Uterus (tissue), 4 donors: ENCODE data around the gene GOLM1. TPM values are rescaled to one million over a fixed set of nuclear protein-coding genes. Genes with fewer than 3 reads are reported as not detected.

ENCODE experiments used
- DNase-seq, 2 donors: peaks; one replicate each; pipeline ENCODE4 v3.0.0-alpha.2; 2019 to 2020
- H3K27ac ChIP-seq, 2 donors: fragments of 200-600 bp; sonication (generic); 1 replicate in 1 of 2; 2 replicates in 1 of 2; pipeline ENCODE4 v1.5.1; 2016 to 2018
- H3K27me3 ChIP-seq, 2 donors: fragments of 200-600 bp; sonication (generic); one replicate each; pipeline ENCODE4 v1.5.1; 2018 to 2019; ENCODE audit warnings: control low read depth in 1 of 2
- H3K36me3 ChIP-seq, 2 donors: fragments of 200-600 bp; sonication (generic); one replicate each; pipeline ENCODE4 v1.5.1; 2019; ENCODE audit warnings: control low read depth in 1 of 2
- H3K4me1 ChIP-seq, 2 donors: fragments of 200-600 bp; sonication (generic); one replicate each; pipeline ENCODE4 v1.5.1; 2018 to 2019; ENCODE audit warnings: control low read depth in 1 of 2
- H3K4me3 ChIP-seq, 2 donors: fragments of 200-600 bp; sonication (generic); 1 replicate in 1 of 2; 2 replicates in 1 of 2; pipeline ENCODE4 v1.5.1; 2018 to 2019; ENCODE audit warnings: mild to moderate bottlenecking in 1 of 2
- H3K9me3 ChIP-seq, 2 donors: fragments of 200-600 bp; sonication (generic); one replicate each; pipeline ENCODE4 v1.5.1; 2019; ENCODE audit warnings: control low read depth in 1 of 2
- POLR2A ChIP-seq, 2 donors: fragments of 450-650 bp; IDR thresholded peaks; one replicate each; pipeline ENCODE4 v1.6.1; 2016; ENCODE audit warnings: antibody characterized with exemption in 2 of 2, mild to moderate bottlenecking in 1 of 2, moderate library complexity in 1 of 2
- intact Hi-C: fragments of 100-400 bp; cut with DNase I; formaldehyde crosslinking; loops from one replicate; pipeline ENCODE4 v1.15.1; 2023; ENCODE audit warnings: low total_unique reads
- total RNA-seq, 4 donors: library from RNA; depleted of rRNA in 3 of 4; stranded (reverse); fragments of >200 nt in 3 of 4; gene quantifications; one replicate each; pipeline versions ENCODE4 v1.1.0 to v1.2.4, GENCODE V29; 2014 to 2023
- TF ChIP-seq, protein P1 (sequence below), 4 experiments: fragments of 200-600 bp in 2 of 4; fragments of 450-650 bp in 2 of 4; sonication (generic) in 2 of 4; IDR thresholded peaks; one replicate each; pipeline ENCODE4 v1.5.1; 2016 to 2019; ENCODE audit warnings: antibody characterized with exemption in 4 of 4, mild to moderate bottlenecking in 2 of 4, moderate library complexity in 1 of 4
- donor health status: DM: yes; HTN: yes; CAD: no.

GOLM1 gene
- total RNA-seq, 4 donors from 2014 or later = 11.3 to 85.4 (median 15.7) TPM

DNA sequence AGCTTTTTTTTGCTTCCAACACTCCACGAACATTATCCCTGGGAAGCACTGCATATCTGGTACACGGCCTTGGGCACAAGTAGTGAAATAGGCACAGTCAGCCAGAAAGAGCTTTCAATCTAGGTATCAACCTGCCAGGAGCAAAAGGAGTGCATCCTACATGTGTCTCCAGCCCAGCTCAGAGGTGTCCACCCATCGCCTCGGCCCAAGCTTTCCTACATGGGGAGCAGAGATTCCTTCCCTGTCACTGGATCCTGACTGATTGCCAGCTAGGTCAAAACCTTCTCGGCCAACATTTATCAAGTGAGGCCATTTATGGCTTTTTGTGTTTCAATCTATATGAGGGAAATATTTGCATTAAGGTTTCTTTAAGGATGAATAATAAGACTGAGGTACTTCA lies 55.8 kb downstream of the GOLM1 start:
- intact Hi-C loops = no loop called here
- Histone ChIP-seq H3K4me1 (no peaks in the 10 kb centered on the region), H3K4me3 (no peak overlapping the region), H3K27ac (no peak overlapping the region), H3K36me3 (no peaks in the 10 kb centered on the region), H3K27me3 (no peaks in the 10 kb centered on the region), H3K9me3 (no peaks in the 10 kb centered on the region)
- DNase-seq = no peak
- TF ChIP-seq, protein P1, sequence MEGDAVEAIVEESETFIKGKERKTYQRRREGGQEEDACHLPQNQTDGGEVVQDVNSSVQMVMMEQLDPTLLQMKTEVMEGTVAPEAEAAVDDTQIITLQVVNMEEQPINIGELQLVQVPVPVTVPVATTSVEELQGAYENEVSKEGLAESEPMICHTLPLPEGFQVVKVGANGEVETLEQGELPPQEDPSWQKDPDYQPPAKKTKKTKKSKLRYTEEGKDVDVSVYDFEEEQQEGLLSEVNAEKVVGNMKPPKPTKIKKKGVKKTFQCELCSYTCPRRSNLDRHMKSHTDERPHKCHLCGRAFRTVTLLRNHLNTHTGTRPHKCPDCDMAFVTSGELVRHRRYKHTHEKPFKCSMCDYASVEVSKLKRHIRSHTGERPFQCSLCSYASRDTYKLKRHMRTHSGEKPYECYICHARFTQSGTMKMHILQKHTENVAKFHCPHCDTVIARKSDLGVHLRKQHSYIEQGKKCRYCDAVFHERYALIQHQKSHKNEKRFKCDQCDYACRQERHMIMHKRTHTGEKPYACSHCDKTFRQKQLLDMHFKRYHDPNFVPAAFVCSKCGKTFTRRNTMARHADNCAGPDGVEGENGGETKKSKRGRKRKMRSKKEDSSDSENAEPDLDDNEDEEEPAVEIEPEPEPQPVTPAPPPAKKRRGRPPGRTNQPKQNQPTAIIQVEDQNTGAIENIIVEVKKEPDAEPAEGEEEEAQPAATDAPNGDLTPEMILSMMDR (IDR thresholded peaks at IDR 0.05) = no peak
- TF ChIP-seq POLR2A (IDR thresholded peaks at IDR 0.05) = no peak

- TF ChIP-seq POLR2A (IDR thresholded peaks at IDR 0.05) = no peak
- TF ChIP-seq, protein P1 (IDR thresholded peaks at IDR 0.05) = no peak
- Histone ChIP-seq H3K4me3 (no peak overlapping the region), H3K4me1 (no peaks in the 10 kb centered on the region), H3K9me3 (no peaks in the 10 kb centered on the region), H3K27me3 (no peaks in the 10 kb centered on the region), H3K36me3 (no peaks in the 10 kb centered on the region), H3K27ac (peak overlapping the region in 1 of 2 donors; percentile 71)
- intact Hi-C loops = no loop called here
- DNase-seq = no peak
Measured at GRCh38 chr9:86042199-86042978, 57.0 kb downstream of the GOLM1 start.

DNA sequence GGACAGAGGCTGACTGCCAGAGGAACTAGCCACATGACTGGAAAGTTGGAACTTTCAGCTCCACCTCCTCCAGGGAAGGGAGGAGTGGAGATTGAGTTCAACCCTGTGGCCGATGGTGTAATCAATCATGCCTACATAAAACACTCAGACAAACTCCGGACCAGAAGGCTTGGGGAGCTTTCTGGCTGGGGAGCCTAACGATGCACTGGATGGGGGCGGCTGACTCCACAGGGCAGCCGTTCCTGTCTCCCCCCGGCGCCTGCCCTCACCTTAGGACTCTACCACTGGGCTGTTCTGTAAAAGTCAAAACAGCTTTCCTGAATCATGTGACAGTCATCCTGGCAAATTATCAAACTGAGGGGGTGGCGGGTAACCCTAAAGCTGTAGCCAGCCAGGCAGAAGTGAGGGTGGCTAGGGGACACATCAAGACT lies 58.0 kb downstream of the GOLM1 start:
- H3K9me3 ChIP-seq = no peaks in the 10 kb centered on the region
- TF ChIP-seq POLR2A (IDR thresholded peaks at IDR 0.05) = no peak
- TF ChIP-seq, protein P1 (IDR thresholded peaks at IDR 0.05) = no peak
- DNase-seq = peak; percentile 50 to 59
- no peaks in the 10 kb centered on the region for H3K36me3 ChIP-seq
- peak overlapping the region; percentile 25 to 31 for H3K4me3 ChIP-seq
- intact Hi-C loops = no loop called here
- H3K27me3 ChIP-seq = no peaks in the 10 kb centered on the region
- H3K27ac ChIP-seq = peak overlapping the region; percentile 71 to 73
- no peaks in the 10 kb centered on the region for H3K4me1 ChIP-seq

DNA sequence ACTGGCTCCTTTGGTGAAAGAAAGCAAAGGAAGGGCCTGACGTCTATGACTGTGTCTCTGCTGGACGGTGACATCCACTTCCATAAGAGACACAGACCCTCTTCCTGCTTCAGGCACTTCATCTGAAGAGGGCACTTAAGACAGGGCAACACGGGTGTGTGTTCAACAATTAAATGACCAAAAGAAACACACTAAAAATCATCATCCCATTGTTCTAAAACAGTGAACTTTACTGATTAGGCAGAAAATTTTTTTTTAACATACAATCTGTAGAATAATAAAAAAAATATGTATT lies 58.5 kb downstream of the GOLM1 start:
- Histone ChIP-seq H3K36me3 (no peaks in the 10 kb centered on the region), H3K4me3 (peak overlapping the region in 1 of 2 donors; percentile 25), H3K27me3 (no peaks in the 10 kb centered on the region), H3K27ac (peak overlapping the region; percentile 71 to 73), H3K9me3 (no peaks in the 10 kb centered on the region), H3K4me1 (no peaks in the 10 kb centered on the region)
- TF ChIP-seq, protein P1 (IDR thresholded peaks at IDR 0.05) = no peak
- TF ChIP-seq POLR2A (IDR thresholded peaks at IDR 0.05) = no peak
- DNase-seq = no peak
- intact Hi-C loops = no loop called here

DNA sequence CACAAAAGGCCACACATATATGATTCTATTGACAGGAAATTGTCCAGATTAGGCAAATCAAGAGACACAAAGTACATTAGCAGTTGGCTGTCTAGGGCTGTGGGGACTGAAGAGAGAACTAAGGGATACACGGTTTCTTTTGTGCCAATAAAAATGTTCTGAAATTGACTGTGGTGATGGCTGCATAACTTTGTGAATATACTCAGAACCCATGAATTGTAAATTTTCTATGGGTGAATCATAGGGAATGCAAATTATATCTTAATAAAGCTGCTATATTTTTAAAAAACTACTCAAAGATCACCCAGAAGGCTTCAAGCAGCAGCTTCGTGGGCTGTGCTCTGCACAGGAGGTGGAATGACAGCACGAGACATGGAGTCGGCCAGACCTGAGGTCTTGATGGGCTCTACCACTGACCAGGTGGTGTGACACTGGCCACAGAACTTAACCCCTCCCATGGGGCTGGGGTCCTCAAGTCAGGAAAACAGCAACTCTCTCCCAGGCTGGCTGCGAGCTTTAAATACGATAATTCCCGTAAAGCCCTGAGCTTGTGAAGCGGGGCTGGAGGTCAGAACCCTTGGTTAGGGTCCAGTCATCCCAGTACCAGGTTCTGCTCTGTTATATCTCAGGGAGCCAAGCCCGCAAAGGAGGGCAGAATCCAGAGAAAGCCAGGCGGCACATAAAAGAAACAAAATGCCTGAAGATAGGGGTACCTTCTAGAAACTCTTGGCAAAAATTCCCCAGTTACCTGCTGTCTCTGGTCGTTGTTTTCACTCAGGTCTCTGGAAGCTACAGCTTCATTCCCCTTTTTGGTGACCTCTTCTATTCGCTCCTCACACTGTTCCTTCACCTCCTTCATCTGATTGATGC lies 59.1 kb downstream of the GOLM1 start:
- Histone ChIP-seq H3K27me3 (no peaks in the 10 kb centered on the region), H3K9me3 (no peaks in the 10 kb centered on the region), H3K36me3 (no peaks in the 10 kb centered on the region), H3K27ac (peak overlapping the region in 1 of 2 donors; percentile 71), H3K4me3 (no peak overlapping the region), H3K4me1 (no peaks in the 10 kb centered on the region)
- intact Hi-C loops = no loop called here
- DNase-seq = no peak
- TF ChIP-seq POLR2A (IDR thresholded peaks at IDR 0.05) = no peak
- TF ChIP-seq, protein P1 (IDR thresholded peaks at IDR 0.05) = no peak
